Activated naive CD8-positive, alpha-beta T cell treated with anti-CD3 and anti-CD28 coated beads for 36 hours (primary cell): ENCODE data around the gene COL16A1. TPM values are rescaled to one million over a fixed set of nuclear protein-coding genes. Genes with fewer than 3 reads are reported as not detected.

Experiments
- DNase-seq: peaks from one replicate; pipeline ENCODE4 v3.0.0; 2021
- H3K27ac Mint-ChIP-seq: one replicate; pipeline ENCODE4 v1.8.0; 2022; ENCODE audit warnings: mild to moderate bottlenecking, moderate library complexity, mixed read lengths
- H3K27me3 Mint-ChIP-seq: one replicate; pipeline ENCODE4 v1.8.0; 2022; ENCODE audit warnings: mild to moderate bottlenecking, mixed read lengths
- H3K36me3 Mint-ChIP-seq: one replicate; pipeline ENCODE4 v1.8.0; 2021; ENCODE audit warnings: mild to moderate bottlenecking, mixed read lengths
- H3K4me1 Mint-ChIP-seq: one replicate; pipeline ENCODE4 v1.8.0; 2021; ENCODE audit warnings: mixed read lengths
- H3K4me3 Mint-ChIP-seq: one replicate; pipeline ENCODE4 v1.8.0; 2022; ENCODE audit warnings: mild to moderate bottlenecking, moderate library complexity, mixed read lengths
- H3K9me3 Mint-ChIP-seq: one replicate; pipeline ENCODE4 v1.8.0; 2022; ENCODE audit warnings: mixed read lengths
- total RNA-seq, 2 experiments: library from RNA; stranded (reverse); gene quantifications; one replicate each; pipeline ENCODE4 v1.2.3, GENCODE V29; 2021

COL16A1 gene
- total RNA-seq, 2 experiments from 2014 or later, result 0.36 to 0.93 TPM

GRCh38 chr1:31648190-31648589 is 55.6 kb downstream of the COL16A1 start:
- DNase-seq, result no peak
- Mint-ChIP-seq H3K36me3 (peaks cover 6% of the 10 kb centered on the region), H3K27ac (no peak overlapping the region), H3K27me3 (no peaks in the 10 kb centered on the region), H3K4me1 (peaks cover 16% of the 10 kb centered on the region), H3K4me3 (no peak overlapping the region), H3K9me3 (no peaks in the 10 kb centered on the region)

GRCh38 chr1:31647106-31647505 is 56.7 kb downstream of the COL16A1 start:
- DNase-seq, result no peak
- Mint-ChIP-seq H3K4me1 (peaks cover 16% of the 10 kb centered on the region), H3K27me3 (no peaks in the 10 kb centered on the region), H3K36me3 (peaks cover 6% of the 10 kb centered on the region), H3K4me3 (no peak overlapping the region), H3K27ac (no peak overlapping the region), H3K9me3 (no peaks in the 10 kb centered on the region)

GRCh38 chr1:31646259-31646960 is 57.4 kb downstream of the COL16A1 start:
- Mint-ChIP-seq H3K27ac (peak overlapping the region; percentile 55), H3K9me3 (no peaks in the 10 kb centered on the region), H3K4me3 (peak overlapping the region; percentile 91), H3K4me1 (peaks cover 16% of the 10 kb centered on the region), H3K27me3 (no peaks in the 10 kb centered on the region), H3K36me3 (peaks cover 7% of the 10 kb centered on the region)
- no peak for DNase-seq

- Mint-ChIP-seq H3K9me3 (no peaks in the 10 kb centered on the region), H3K4me3 (peak overlapping the region; percentile 91), H3K36me3 (peaks cover 7% of the 10 kb centered on the region), H3K27me3 (no peaks in the 10 kb centered on the region), H3K27ac (peak overlapping the region; percentile 99), H3K4me1 (peaks cover 16% of the 10 kb centered on the region)
- no peak for DNase-seq
These were observed 58.6 kb downstream of the COL16A1 start for GRCh38 chr1:31645274-31645568.

- Mint-ChIP-seq H3K27ac (peak within 1 kb of the TSS; percentile 99), H3K9me3 (no peaks in the 10 kb centered on the region), H3K36me3 (peaks cover 7% of the 10 kb centered on the region), H3K27me3 (no peaks in the 10 kb centered on the region), H3K4me3 (peak within 1 kb of the TSS; percentile 91), H3K4me1 (peaks cover 16% of the 10 kb centered on the region)
- DNase-seq, result peak; percentile 99
These were observed 59.1 kb downstream of the COL16A1 start, which contains the start of gene PEF1 for GRCh38 chr1:31644560-31645273. PEF1 (minus strand) TSS chr1:31644876; CDS start chr1:31644864, 12 bp downstream.

GRCh38 chr1:31643976-31644559 is 59.7 kb downstream of the COL16A1 start:
- H3K9me3 Mint-ChIP-seq, result no peaks in the 10 kb centered on the region
- peaks cover 16% of the 10 kb centered on the region for H3K4me1 Mint-ChIP-seq
- H3K27ac Mint-ChIP-seq, result peak overlapping the region; percentile 99
- H3K27me3 Mint-ChIP-seq, result no peaks in the 10 kb centered on the region
- H3K36me3 Mint-ChIP-seq, result peaks cover 7% of the 10 kb centered on the region
- no peak for DNase-seq
- H3K4me3 Mint-ChIP-seq, result peak overlapping the region; percentile 91

- H3K27me3 Mint-ChIP-seq, result no peaks in the 10 kb centered on the region
These were observed 60.9 kb downstream of the COL16A1 start for GRCh38 chr1:31642897-31643296.

GRCh38 chr1:31642366-31642765 is 61.5 kb downstream of the COL16A1 start:
- H3K9me3 Mint-ChIP-seq, result no peaks in the 10 kb centered on the region
- no peak overlapping the region for H3K27ac Mint-ChIP-seq
- DNase-seq, result no peak
- H3K4me1 Mint-ChIP-seq, result peaks cover 27% of the 10 kb centered on the region
- no peaks in the 10 kb centered on the region for H3K27me3 Mint-ChIP-seq
- peaks cover 7% of the 10 kb centered on the region for H3K36me3 Mint-ChIP-seq
- H3K4me3 Mint-ChIP-seq, result no peak overlapping the region

More at GRCh38 chr1:31642897-31643296, 60.9 kb downstream of the COL16A1 start:
- no peak overlapping the region for H3K4me3 Mint-ChIP-seq
- DNase-seq, result no peak
- no peak overlapping the region for H3K27ac Mint-ChIP-seq
- H3K4me1 Mint-ChIP-seq, result peaks cover 26% of the 10 kb centered on the region
- H3K9me3 Mint-ChIP-seq, result no peaks in the 10 kb centered on the region
- peaks cover 7% of the 10 kb centered on the region for H3K36me3 Mint-ChIP-seq

GRCh38 chr1:31640964-31641363 is 62.9 kb downstream of the COL16A1 start:
- H3K36me3 Mint-ChIP-seq, result peaks cover 5% of the 10 kb centered on the region
- no peak for DNase-seq
- H3K9me3 Mint-ChIP-seq, result no peaks in the 10 kb centered on the region
- H3K4me3 Mint-ChIP-seq, result no peak overlapping the region
- no peak overlapping the region for H3K27ac Mint-ChIP-seq
- H3K27me3 Mint-ChIP-seq, result no peaks in the 10 kb centered on the region
- peaks cover 28% of the 10 kb centered on the region for H3K4me1 Mint-ChIP-seq

- H3K9me3 Mint-ChIP-seq, result no peaks in the 10 kb centered on the region
- H3K4me1 Mint-ChIP-seq, result peaks cover 27% of the 10 kb centered on the region
- no peak overlapping the region for H3K4me3 Mint-ChIP-seq
- no peak overlapping the region for H3K27ac Mint-ChIP-seq
- no peaks in the 10 kb centered on the region for H3K27me3 Mint-ChIP-seq
- peaks cover 5% of the 10 kb centered on the region for H3K36me3 Mint-ChIP-seq
- no peak for DNase-seq
These were observed 63.6 kb downstream of the COL16A1 start for GRCh38 chr1:31640179-31640578.

- Mint-ChIP-seq H3K4me1 (peaks cover 27% of the 10 kb centered on the region), H3K4me3 (no peak overlapping the region), H3K27me3 (no peaks in the 10 kb centered on the region), H3K36me3 (peaks cover 5% of the 10 kb centered on the region), H3K9me3 (no peaks in the 10 kb centered on the region), H3K27ac (no peak overlapping the region)
- DNase-seq, result no peak
These were observed 64.3 kb downstream of the COL16A1 start for GRCh38 chr1:31639543-31639942.

- peaks cover 1% of the 10 kb centered on the region for H3K36me3 Mint-ChIP-seq
- no peaks in the 10 kb centered on the region for H3K27me3 Mint-ChIP-seq
- no peaks in the 10 kb centered on the region for H3K9me3 Mint-ChIP-seq
- DNase-seq, result no peak
- no peak overlapping the region for H3K27ac Mint-ChIP-seq
- no peak overlapping the region for H3K4me3 Mint-ChIP-seq
- H3K4me1 Mint-ChIP-seq, result peaks cover 20% of the 10 kb centered on the region
These were observed 65.7 kb downstream of the COL16A1 start for GRCh38 chr1:31637915-31638673.

GRCh38 chr1:31633117-31633516 is 70.7 kb downstream of the COL16A1 start:
- no peaks in the 10 kb centered on the region for H3K27me3 Mint-ChIP-seq
- peaks cover 2% of the 10 kb centered on the region for H3K36me3 Mint-ChIP-seq
- H3K4me3 Mint-ChIP-seq, result no peak overlapping the region
- H3K4me1 Mint-ChIP-seq, result peaks cover 12% of the 10 kb centered on the region
- no peak overlapping the region for H3K27ac Mint-ChIP-seq
- no peaks in the 10 kb centered on the region for H3K9me3 Mint-ChIP-seq
- peak; percentile 29 for DNase-seq

- Mint-ChIP-seq H3K27ac (no peak overlapping the region), H3K27me3 (no peaks in the 10 kb centered on the region), H3K36me3 (peaks cover 2% of the 10 kb centered on the region), H3K4me3 (no peak overlapping the region), H3K4me1 (peaks cover 8% of the 10 kb centered on the region), H3K9me3 (no peaks in the 10 kb centered on the region)
- DNase-seq, result no peak
These were observed 71.2 kb downstream of the COL16A1 start for GRCh38 chr1:31632649-31633048.
